DOHH2 (cell line): Measurements from ENCODE around the gene TANC1.

Source experiments
- H3F3A ChIP-seq: fragments of 200-600 bp; sonication (generic), shearing (Covaris generic); 2 replicates; pipeline ENCODE4 v1.6.0; 2016; ENCODE audit warnings: antibody characterized with exemption, mild to moderate bottlenecking; ENCODE audit not compliant: control insufficient read depth, insufficient read depth
- H3K27ac ChIP-seq: fragments of 200-600 bp; sonication (generic); 2 replicates; pipeline ENCODE4 v1.5.1; 2014; ENCODE audit warnings: low read depth, mild to moderate bottlenecking, low read length, moderate library complexity
- H3K27me3 ChIP-seq: fragments of 200-600 bp; sonication (generic); 2 replicates; pipeline ENCODE4 v1.6.1; 2014; ENCODE audit warnings: mild to moderate bottlenecking, low read length, mixed read lengths; ENCODE audit not compliant: control insufficient read depth
- H3K36me3 ChIP-seq: fragments of 200-600 bp; sonication (generic); 2 replicates; pipeline ENCODE4 v1.6.1; 2014; ENCODE audit warnings: mild to moderate bottlenecking, low read length, moderate library complexity, mixed read lengths; ENCODE audit not compliant: control insufficient read depth
- H3K4me1 ChIP-seq: fragments of 200-600 bp; sonication (generic); 2 replicates; pipeline ENCODE4 v1.6.1; 2014; ENCODE audit warnings: mild to moderate bottlenecking, low read length, mixed read lengths; ENCODE audit not compliant: control insufficient read depth
- H3K4me2 ChIP-seq: fragments of 200-600 bp; sonication (generic); 2 replicates; pipeline ENCODE4 v1.6.0; 2014; ENCODE audit warnings: mild to moderate bottlenecking, low read length, moderate library complexity
- H3K4me3 ChIP-seq: fragments of 200-600 bp; sonication (generic); 2 replicates; pipeline ENCODE4 v1.5.1; 2014; ENCODE audit warnings: mild to moderate bottlenecking, low read length, mixed read lengths
- H3K79me2 ChIP-seq: fragments of 200-600 bp; sonication (generic); 2 replicates; pipeline ENCODE4 v1.6.1; 2014; ENCODE audit warnings: mild to moderate bottlenecking, low read length, mixed read lengths; ENCODE audit not compliant: control insufficient read depth
- H3K9me2 ChIP-seq: fragments of 200-600 bp; sonication (generic); replicated peaks from 2 replicates; pipeline ENCODE4 v1.6.1; 2014; ENCODE audit warnings: mild to moderate bottlenecking, low read length, mixed read lengths; ENCODE audit not compliant: control insufficient read depth
- H3K9me3 ChIP-seq: fragments of 200-600 bp; sonication (generic); 2 replicates; pipeline ENCODE4 v1.6.1; 2014; ENCODE audit warnings: antibody characterized with exemption, low read length, mixed read lengths; ENCODE audit not compliant: control insufficient read depth, insufficient read depth
- H4K20me1 ChIP-seq: fragments of 200-600 bp; sonication (generic); 2 replicates; pipeline ENCODE4 v1.6.0; 2014; ENCODE audit warnings: low read depth, mild to moderate bottlenecking, antibody characterized with exemption, low read length, moderate library complexity; ENCODE audit not compliant: control insufficient read depth, insufficient read depth
- EZH2phosphoT487 ChIP-seq: fragments of 200-600 bp; sonication (generic); IDR thresholded peaks from 2 replicates; pipeline ENCODE4 v1.6.1; 2017; ENCODE audit warnings: borderline replicate concordance, mild to moderate bottlenecking, antibody characterized with exemption, low read length, moderate library complexity, mixed read lengths
- TF ChIP-seq, protein P1 (sequence below): fragments of 200-600 bp; sonication (generic); IDR thresholded peaks from one replicate; pipeline ENCODE4 v1.5.1; 2014; ENCODE audit warnings: antibody characterized with exemption, mild to moderate bottlenecking, low read depth, low read length; ENCODE audit not compliant: poor library complexity, severe bottlenecking

The TANC1 gene

DNA sequence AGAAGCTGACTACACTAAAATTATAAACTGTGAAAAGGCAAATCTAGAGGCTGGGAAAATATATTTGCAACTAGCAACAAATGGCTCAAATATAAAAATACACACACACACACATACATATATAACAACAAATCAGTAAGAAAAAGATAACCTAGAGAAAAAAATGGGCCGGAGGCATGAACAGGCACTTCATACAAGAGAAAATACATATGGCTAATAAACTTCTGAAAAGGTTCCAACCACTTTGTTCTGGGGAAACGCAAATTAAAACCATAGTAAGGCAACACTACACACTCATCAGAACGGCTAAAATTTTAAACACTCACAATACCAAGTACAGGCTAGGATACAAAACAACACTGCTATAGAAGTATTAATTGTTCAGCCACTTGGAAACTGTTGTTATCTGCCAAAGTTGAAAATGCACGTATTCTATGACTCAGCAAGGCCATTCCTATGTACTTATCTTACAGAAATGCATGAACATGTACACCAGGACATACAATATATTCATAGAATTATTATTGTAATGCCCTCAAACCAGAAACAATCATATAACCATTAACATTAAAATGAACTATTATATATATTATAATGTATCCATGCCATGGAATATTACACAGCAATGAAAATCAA, 302.4 kb downstream of the TANC1 start:
- Histone ChIP-seq H3K4me3 (no peak overlapping the region), H3K79me2 (no peaks in the 10 kb centered on the region), H3K4me1 (no peaks in the 10 kb centered on the region), H3F3A (no peaks in the 10 kb centered on the region), H3K27me3 (no peaks in the 10 kb centered on the region), H3K9me3 (no peaks in the 10 kb centered on the region), H3K4me2 (no peak overlapping the region), H3K9me2 (no peaks in the 10 kb centered on the region), H3K36me3 (no peaks in the 10 kb centered on the region), H3K27ac (no peak overlapping the region), H4K20me1 (no peaks in the 10 kb centered on the region)
- no peak for TF ChIP-seq EZH2phosphoT487

DNA sequence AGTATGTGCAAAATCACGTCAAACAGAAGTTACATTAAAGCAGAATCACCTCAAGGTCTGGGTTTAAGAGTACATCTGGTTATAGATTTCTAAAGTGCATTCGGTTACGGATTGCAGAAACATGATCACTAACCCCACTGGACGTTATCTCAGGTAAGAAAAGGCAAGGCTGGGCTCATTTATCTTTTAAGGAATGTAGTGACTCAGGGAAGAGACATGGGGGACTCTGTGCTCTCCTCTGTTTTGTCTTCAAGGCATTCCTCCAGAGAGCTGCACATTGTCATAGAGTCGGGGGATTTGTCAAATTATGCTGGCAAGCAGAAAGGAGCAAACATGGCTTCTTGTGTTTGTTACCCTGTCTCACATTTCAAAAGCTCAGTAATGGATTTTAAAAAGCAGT, 303.7 kb downstream of the TANC1 start:
- Histone ChIP-seq H3K79me2 (no peaks in the 10 kb centered on the region), H3K27me3 (no peaks in the 10 kb centered on the region), H4K20me1 (no peaks in the 10 kb centered on the region), H3K4me2 (no peak overlapping the region), H3K9me2 (no peaks in the 10 kb centered on the region), H3K27ac (no peak overlapping the region), H3F3A (no peaks in the 10 kb centered on the region), H3K9me3 (no peaks in the 10 kb centered on the region), H3K4me3 (no peak overlapping the region), H3K36me3 (no peaks in the 10 kb centered on the region), H3K4me1 (no peaks in the 10 kb centered on the region)
- TF ChIP-seq EZH2phosphoT487, result no peak
- TF ChIP-seq, protein P1, sequence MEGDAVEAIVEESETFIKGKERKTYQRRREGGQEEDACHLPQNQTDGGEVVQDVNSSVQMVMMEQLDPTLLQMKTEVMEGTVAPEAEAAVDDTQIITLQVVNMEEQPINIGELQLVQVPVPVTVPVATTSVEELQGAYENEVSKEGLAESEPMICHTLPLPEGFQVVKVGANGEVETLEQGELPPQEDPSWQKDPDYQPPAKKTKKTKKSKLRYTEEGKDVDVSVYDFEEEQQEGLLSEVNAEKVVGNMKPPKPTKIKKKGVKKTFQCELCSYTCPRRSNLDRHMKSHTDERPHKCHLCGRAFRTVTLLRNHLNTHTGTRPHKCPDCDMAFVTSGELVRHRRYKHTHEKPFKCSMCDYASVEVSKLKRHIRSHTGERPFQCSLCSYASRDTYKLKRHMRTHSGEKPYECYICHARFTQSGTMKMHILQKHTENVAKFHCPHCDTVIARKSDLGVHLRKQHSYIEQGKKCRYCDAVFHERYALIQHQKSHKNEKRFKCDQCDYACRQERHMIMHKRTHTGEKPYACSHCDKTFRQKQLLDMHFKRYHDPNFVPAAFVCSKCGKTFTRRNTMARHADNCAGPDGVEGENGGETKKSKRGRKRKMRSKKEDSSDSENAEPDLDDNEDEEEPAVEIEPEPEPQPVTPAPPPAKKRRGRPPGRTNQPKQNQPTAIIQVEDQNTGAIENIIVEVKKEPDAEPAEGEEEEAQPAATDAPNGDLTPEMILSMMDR, result no peak

DNA sequence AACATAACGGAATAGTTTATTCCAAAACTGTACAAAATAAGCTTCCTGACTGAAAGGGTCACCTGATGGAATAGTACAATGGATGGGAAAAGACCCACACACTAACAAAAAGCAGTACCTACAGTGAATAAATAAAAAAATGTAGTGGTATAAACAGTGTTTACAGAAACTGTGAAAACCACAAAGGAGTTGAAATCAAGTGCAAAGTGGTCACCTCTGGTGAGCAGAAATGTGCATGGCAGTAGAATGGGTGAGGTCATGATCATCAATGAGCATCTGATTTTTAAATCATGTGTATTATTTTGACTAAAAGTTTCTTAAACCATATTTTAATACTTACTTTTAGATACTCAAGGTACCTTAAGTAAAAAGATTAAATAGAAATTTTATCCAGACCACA, 306.7 kb downstream of the TANC1 start:
- Histone ChIP-seq H3K9me3 (no peaks in the 10 kb centered on the region), H3K27ac (no peak overlapping the region), H3K36me3 (no peaks in the 10 kb centered on the region), H3K79me2 (no peaks in the 10 kb centered on the region), H4K20me1 (no peaks in the 10 kb centered on the region), H3F3A (no peaks in the 10 kb centered on the region), H3K27me3 (no peaks in the 10 kb centered on the region), H3K4me1 (no peaks in the 10 kb centered on the region), H3K4me2 (no peak overlapping the region), H3K4me3 (no peak overlapping the region), H3K9me2 (no peaks in the 10 kb centered on the region)
- TF ChIP-seq EZH2phosphoT487, result no peak
- TF ChIP-seq, protein P1, result no peak

DNA sequence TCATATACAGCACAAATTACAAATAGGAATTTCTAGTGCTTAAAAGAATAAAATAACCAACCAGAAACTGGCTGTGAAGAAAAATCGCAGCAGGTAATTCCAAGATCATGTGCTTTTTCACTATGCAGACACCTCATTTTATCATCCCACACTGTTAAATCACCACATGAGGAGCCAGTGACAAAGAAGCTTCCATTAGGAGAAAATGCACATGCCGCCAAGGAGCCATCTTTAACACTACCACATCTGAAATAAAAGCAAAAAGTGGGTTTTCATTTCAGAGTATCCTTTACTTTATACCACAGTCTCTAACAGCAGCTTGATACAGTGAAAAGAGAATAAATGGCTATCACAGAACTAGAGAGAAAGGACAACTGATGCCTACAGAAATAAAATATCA, 311.3 kb downstream of the TANC1 start:
- H3K27ac ChIP-seq, result no peak overlapping the region
- no peak overlapping the region for H3K4me2 ChIP-seq
- H3K4me3 ChIP-seq, result no peak overlapping the region
- TF ChIP-seq, protein P1, result no peak
- no peak for TF ChIP-seq EZH2phosphoT487
- peaks cover 13% of the 10 kb centered on the region for H3K4me1 ChIP-seq
- no peaks in the 10 kb centered on the region for H4K20me1 ChIP-seq
- no peaks in the 10 kb centered on the region; the same call in 1 of the 2 replicates for H3K79me2 ChIP-seq
- peaks cover 6% of the 10 kb centered on the region; the same call in 1 of the 2 replicates for H3F3A ChIP-seq
- no peaks in the 10 kb centered on the region for H3K9me3 ChIP-seq
- H3K9me2 ChIP-seq, result no peaks in the 10 kb centered on the region
- no peaks in the 10 kb centered on the region for H3K27me3 ChIP-seq
- no peaks in the 10 kb centered on the region for H3K36me3 ChIP-seq
